GM18508 (cell line): Measurements from ENCODE around the gene PPP6R2.

ENCODE experiments used
- ATAC-seq: cut with Tn5 transposase; IDR thresholded peaks from one replicate; pipeline ENCODE4 v1.9.1; 2021; ENCODE audit warnings: moderate number of reproducible peaks; ENCODE audit not compliant: insufficient read depth, unreplicated experiment

Gene PPP6R2

GRCh38 chr22:50463188-50463900 is 120.2 kb downstream of the PPP6R2 start:
- no peak for ATAC-seq

- no peak for ATAC-seq
Measured at GRCh38 chr22:50464451-50464850, 121.3 kb downstream of the PPP6R2 start.

GRCh38 chr22:50465066-50465930 is 122.2 kb downstream of the PPP6R2 start:
- ATAC-seq, result no peak

- ATAC-seq, result no peak
Measured at GRCh38 chr22:50467341-50467740, 124.2 kb downstream of the PPP6R2 start.

- no peak for ATAC-seq
Measured at GRCh38 chr22:50467773-50468440, 124.8 kb downstream of the PPP6R2 start.

GRCh38 chr22:50468626-50469025 is 125.5 kb downstream of the PPP6R2 start:
- ATAC-seq, result no peak

GRCh38 chr22:50469377-50470305 is 126.5 kb downstream of the PPP6R2 start:
- ATAC-seq, result no peak

- no peak for ATAC-seq
Measured at GRCh38 chr22:50470491-50470890, 127.4 kb downstream of the PPP6R2 start.

- ATAC-seq, result no peak
Measured at GRCh38 chr22:50471197-50471847, 128.2 kb downstream of the PPP6R2 start.

GRCh38 chr22:50471962-50472361 is 128.8 kb downstream of the PPP6R2 start:
- no peak for ATAC-seq

- ATAC-seq, result no peak
Measured at GRCh38 chr22:50473088-50473487, 130.0 kb downstream of the PPP6R2 start.

- ATAC-seq, result no peak
Measured at GRCh38 chr22:50473855-50474671, 130.9 kb downstream of the PPP6R2 start.

- ATAC-seq, result no peak
Measured at GRCh38 chr22:50474710-50475651, 131.9 kb downstream of the PPP6R2 start, which contains the start of gene SBF1. SBF1 (minus strand) TSS chr22:50475035; CDS start chr22:50474840, 195 bp downstream.

GRCh38 chr22:50475652-50476002 is 132.5 kb downstream of the PPP6R2 start:
- no peak for ATAC-seq

GRCh38 chr22:50476868-50477267 is 133.7 kb downstream of the PPP6R2 start:
- no peak for ATAC-seq

- no peak for ATAC-seq
Measured at GRCh38 chr22:50477923-50478322, 134.8 kb downstream of the PPP6R2 start.

- no peak for ATAC-seq
Measured at GRCh38 chr22:50479721-50480120, 136.6 kb downstream of the PPP6R2 start.

GRCh38 chr22:50481045-50481439 is 137.9 kb downstream of the PPP6R2 start:
- ATAC-seq, result no peak
